Ascending aorta (tissue), 2 donors: ENCODE data around the gene EPHB2. TPM values are rescaled to one million over a fixed set of nuclear protein-coding genes. Genes with fewer than 3 reads are reported as not detected.

ENCODE experiments used
- DNase-seq, 2 donors: peaks; one replicate each; pipeline ENCODE4 v3.0.0-alpha.2; 2019; ENCODE audit warnings: low spot score in 2 of 2
- H3K27ac ChIP-seq, 2 donors: fragments of 200-600 bp; sonication (generic); one replicate each; pipeline ENCODE4 v1.5.1; 2016 to 2017; ENCODE audit warnings: mild to moderate bottlenecking in 1 of 2
- H3K27me3 ChIP-seq: fragments of 200-600 bp; sonication (generic); one replicate; pipeline ENCODE4 v1.5.1; 2017
- H3K36me3 ChIP-seq, 2 donors: fragments of 200-600 bp; sonication (generic); one replicate each; pipeline ENCODE4 v1.5.1; 2016
- H3K4me1 ChIP-seq, 2 donors: fragments of 200-600 bp; sonication (generic); one replicate each; pipeline ENCODE4 v1.5.1; 2016 to 2017; ENCODE audit warnings: mild to moderate bottlenecking in 1 of 2
- H3K4me3 ChIP-seq, 2 donors: fragments of 200-600 bp; sonication (generic); one replicate each; pipeline ENCODE4 v1.5.1; 2016 to 2017; ENCODE audit warnings: mild to moderate bottlenecking in 1 of 2
- H3K9me3 ChIP-seq, 2 donors: fragments of 200-600 bp; sonication (generic); one replicate each; pipeline ENCODE4 v1.5.1; 2016
- intact Hi-C: fragments of 100-400 bp; cut with DNase I; formaldehyde crosslinking; loops from one replicate; pipeline ENCODE4 v1.15.1; 2023
- total RNA-seq: library from RNA; depleted of rRNA; stranded (reverse); fragments of >200 nt; gene quantifications from one replicate; pipeline ENCODE4 v1.1.0, GENCODE V29; 2016
- TF ChIP-seq, protein P1 (sequence below), 3 experiments: fragments of 200-600 bp in 2 of 3; fragments of 450-650 bp in 1 of 3; sonication (generic) in 2 of 3; IDR thresholded peaks; one replicate each; pipeline ENCODE4 v1.5.1; 2016 to 2019; ENCODE audit warnings: antibody characterized with exemption in 3 of 3, mild to moderate bottlenecking in 1 of 3, moderate library complexity in 1 of 3

The EPHB2 gene
- total RNA-seq, 1 donor from 2014 or later, result 3.2 TPM

DNA sequence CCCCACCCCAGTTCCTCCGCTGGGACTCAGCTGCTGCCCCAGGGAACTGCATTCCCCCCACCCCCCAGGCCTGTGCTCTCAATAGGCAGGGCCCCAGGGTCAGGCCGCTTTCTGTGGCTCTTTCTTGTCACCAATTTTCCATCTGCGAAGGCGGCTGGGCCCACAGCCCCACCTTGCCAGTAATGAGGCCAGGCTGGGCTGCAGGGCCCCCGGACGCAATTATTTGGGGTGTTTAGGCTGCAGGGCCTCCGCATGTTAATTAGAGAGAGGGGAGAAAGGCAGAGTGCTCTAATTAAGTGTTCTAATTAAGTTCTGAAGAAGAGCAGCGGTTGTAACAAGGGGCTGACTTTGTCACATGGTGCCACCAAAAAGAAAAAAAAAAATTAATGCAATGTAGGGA lies 71.8 kb downstream of the EPHB2 start:
- no peaks in the 10 kb centered on the region for H3K27me3 ChIP-seq
- no peaks in the 10 kb centered on the region for H3K36me3 ChIP-seq
- no peaks in the 10 kb centered on the region for H3K9me3 ChIP-seq
- TF ChIP-seq, protein P1, sequence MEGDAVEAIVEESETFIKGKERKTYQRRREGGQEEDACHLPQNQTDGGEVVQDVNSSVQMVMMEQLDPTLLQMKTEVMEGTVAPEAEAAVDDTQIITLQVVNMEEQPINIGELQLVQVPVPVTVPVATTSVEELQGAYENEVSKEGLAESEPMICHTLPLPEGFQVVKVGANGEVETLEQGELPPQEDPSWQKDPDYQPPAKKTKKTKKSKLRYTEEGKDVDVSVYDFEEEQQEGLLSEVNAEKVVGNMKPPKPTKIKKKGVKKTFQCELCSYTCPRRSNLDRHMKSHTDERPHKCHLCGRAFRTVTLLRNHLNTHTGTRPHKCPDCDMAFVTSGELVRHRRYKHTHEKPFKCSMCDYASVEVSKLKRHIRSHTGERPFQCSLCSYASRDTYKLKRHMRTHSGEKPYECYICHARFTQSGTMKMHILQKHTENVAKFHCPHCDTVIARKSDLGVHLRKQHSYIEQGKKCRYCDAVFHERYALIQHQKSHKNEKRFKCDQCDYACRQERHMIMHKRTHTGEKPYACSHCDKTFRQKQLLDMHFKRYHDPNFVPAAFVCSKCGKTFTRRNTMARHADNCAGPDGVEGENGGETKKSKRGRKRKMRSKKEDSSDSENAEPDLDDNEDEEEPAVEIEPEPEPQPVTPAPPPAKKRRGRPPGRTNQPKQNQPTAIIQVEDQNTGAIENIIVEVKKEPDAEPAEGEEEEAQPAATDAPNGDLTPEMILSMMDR (IDR thresholded peaks at IDR 0.05), result no peak
- intact Hi-C loops, result no loop called here
- H3K27ac ChIP-seq, result no peak overlapping the region
- DNase-seq, result no peak
- no peak overlapping the region for H3K4me3 ChIP-seq
- peaks cover 0 to 5% of the 10 kb centered on the region in 2 donors for H3K4me1 ChIP-seq

DNA sequence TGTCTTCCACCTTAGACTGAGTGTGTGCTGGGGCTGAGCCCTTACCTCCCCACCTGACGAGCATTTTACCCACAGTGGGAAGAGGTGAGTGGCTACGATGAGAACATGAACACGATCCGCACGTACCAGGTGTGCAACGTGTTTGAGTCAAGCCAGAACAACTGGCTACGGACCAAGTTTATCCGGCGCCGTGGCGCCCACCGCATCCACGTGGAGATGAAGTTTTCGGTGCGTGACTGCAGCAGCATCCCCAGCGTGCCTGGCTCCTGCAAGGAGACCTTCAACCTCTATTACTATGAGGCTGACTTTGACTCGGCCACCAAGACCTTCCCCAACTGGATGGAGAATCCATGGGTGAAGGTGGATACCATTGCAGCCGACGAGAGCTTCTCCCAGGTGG lies 73.7 kb downstream of the EPHB2 start:
- H3K27me3 ChIP-seq, result no peaks in the 10 kb centered on the region

DNA sequence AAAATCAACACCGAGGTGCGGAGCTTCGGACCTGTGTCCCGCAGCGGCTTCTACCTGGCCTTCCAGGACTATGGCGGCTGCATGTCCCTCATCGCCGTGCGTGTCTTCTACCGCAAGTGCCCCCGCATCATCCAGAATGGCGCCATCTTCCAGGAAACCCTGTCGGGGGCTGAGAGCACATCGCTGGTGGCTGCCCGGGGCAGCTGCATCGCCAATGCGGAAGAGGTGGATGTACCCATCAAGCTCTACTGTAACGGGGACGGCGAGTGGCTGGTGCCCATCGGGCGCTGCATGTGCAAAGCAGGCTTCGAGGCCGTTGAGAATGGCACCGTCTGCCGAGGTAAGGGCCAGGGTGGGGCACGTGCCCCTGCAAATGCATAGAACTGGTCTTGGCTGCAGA lies 74.1 kb downstream of the EPHB2 start:
- TF ChIP-seq, protein P1 (IDR thresholded peaks at IDR 0.05), result no peak
- Histone ChIP-seq H3K9me3 (no peaks in the 10 kb centered on the region), H3K27ac (no peak overlapping the region), H3K27me3 (no peaks in the 10 kb centered on the region), H3K4me3 (no peak overlapping the region), H3K4me1 (no peaks in the 10 kb centered on the region), H3K36me3 (no peaks in the 10 kb centered on the region)
- DNase-seq, result no peak
- intact Hi-C loops, result no loop called here

More for the DNA sequence above, 73.7 kb downstream of the EPHB2 start:
- H3K27ac ChIP-seq, result no peak overlapping the region
- H3K9me3 ChIP-seq, result no peaks in the 10 kb centered on the region
- intact Hi-C loops, result no loop called here
- DNase-seq, result no peak
- TF ChIP-seq, protein P1 (IDR thresholded peaks at IDR 0.05), result no peak
- H3K36me3 ChIP-seq, result no peaks in the 10 kb centered on the region
- no peaks in the 10 kb centered on the region for H3K4me1 ChIP-seq
- no peak overlapping the region for H3K4me3 ChIP-seq

DNA sequence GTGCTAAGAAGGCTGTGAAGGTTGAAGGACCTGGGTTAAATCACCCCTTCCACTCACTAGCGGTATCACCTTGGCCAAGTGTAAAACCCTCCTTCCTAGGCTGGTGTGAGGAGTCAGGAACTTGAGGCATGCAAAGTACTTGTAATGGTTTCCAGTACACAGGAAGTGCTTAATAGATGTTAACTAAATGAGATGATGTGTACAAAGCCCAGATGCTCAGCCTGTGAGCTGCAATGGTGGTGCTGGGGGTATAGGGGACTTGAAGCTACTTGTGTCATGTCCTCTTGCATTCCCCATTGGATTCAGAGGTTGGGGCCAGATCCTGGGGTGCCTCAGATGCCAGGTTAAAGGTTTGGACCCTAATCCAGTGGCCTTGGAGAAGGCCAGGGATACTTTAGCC lies 75.5 kb downstream of the EPHB2 start:
- no peaks in the 10 kb centered on the region for H3K36me3 ChIP-seq
- H3K4me1 ChIP-seq, result no peaks in the 10 kb centered on the region
- no peaks in the 10 kb centered on the region for H3K9me3 ChIP-seq
- no peak for DNase-seq
- intact Hi-C loops, result no loop called here
- H3K27me3 ChIP-seq, result no peaks in the 10 kb centered on the region
- no peak overlapping the region for H3K27ac ChIP-seq
- TF ChIP-seq, protein P1 (IDR thresholded peaks at IDR 0.05), result no peak
- H3K4me3 ChIP-seq, result no peak overlapping the region

DNA sequence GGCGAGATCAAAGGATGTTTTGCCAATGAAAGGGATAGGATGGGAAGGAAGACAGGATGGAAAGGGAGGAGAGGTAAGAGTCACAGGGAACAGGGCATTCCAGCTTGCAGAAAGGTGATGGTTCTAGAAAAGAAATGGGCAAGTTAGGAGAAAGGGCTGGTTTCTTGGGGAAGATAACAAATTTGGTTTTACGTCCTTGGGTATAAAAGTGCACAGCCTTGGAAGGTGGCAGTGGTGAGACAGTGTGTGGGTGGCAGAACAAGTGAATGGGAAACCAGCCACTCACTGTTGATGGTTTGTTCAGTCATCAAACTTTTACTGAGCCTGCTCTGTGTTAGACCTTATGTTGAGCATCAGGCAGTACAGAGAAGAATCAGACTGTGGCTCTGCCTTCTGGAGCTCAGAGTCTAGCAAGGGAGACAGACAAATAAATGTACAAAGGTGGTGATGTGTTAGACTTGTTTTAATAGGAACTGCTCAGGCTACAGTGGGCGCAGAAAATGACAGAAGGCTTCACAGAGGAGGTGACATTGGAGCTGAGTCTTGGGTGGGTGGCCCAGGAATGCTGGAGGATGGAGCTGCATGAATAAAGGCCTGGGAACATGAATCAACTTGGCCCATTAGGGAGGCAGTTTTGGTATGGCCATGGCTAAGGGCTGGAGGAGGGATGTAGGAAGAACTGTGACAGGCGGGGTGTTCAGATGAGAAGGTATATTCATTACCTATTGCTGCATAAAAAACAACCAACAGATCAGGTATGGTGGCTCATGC lies 76.3 kb downstream of the EPHB2 start:
- DNase-seq, result no peak
- intact Hi-C loops, result no loop called here
- Histone ChIP-seq H3K27ac (no peak overlapping the region), H3K9me3 (no peaks in the 10 kb centered on the region), H3K4me1 (no peaks in the 10 kb centered on the region), H3K36me3 (no peaks in the 10 kb centered on the region), H3K4me3 (no peak overlapping the region), H3K27me3 (no peaks in the 10 kb centered on the region)
- TF ChIP-seq, protein P1 (IDR thresholded peaks at IDR 0.05), result no peak
